ENCODE data around the gene PSPC1. TPM values are rescaled to one million over a fixed set of nuclear protein-coding genes. Genes with fewer than 3 reads are reported as not detected.
"Not testable (repeated sequence)": the region's sequence is repeated elsewhere in the genome, so short reads cannot be mapped to it uniquely, and the experiment has no call there.

Gene PSPC1, protein sequence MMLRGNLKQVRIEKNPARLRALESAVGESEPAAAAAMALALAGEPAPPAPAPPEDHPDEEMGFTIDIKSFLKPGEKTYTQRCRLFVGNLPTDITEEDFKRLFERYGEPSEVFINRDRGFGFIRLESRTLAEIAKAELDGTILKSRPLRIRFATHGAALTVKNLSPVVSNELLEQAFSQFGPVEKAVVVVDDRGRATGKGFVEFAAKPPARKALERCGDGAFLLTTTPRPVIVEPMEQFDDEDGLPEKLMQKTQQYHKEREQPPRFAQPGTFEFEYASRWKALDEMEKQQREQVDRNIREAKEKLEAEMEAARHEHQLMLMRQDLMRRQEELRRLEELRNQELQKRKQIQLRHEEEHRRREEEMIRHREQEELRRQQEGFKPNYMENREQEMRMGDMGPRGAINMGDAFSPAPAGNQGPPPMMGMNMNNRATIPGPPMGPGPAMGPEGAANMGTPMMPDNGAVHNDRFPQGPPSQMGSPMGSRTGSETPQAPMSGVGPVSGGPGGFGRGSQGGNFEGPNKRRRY
- total RNA-seq (10 to 100 TPM; 21.4 to 31.5 (median 26.3) TPM), polyA plus RNA-seq (10 to 100 TPM; 18.8 to 21.0 TPM)
- long read RNA-seq, donor 1, transcript PSPC1-201 (9 exons, 2,407 nt), result major isoform, 28 of 41 reads
- long read RNA-seq, donor 1, partial matches to known transcripts, result 3 of 41 reads
- long read RNA-seq, donor 1, other reads (novel, unspliced or antisense), result 2 of 41 reads
- long read RNA-seq, donor 2, transcript PSPC1-201 (9 exons, 2,407 nt), result major isoform, 61 of 100 reads
- long read RNA-seq, donor 2, transcript PSPC1-204 (8 exons, 1,709 nt), result minor isoform, 9 of 100 reads
- long read RNA-seq, donor 2, transcript PSPC1-203 (8 exons, 1,647 nt), result minor isoform, 14 of 100 reads
- long read RNA-seq, donor 2, partial matches to known transcripts, result 5 of 100 reads
- long read RNA-seq, donor 2, other reads (novel, unspliced or antisense), result 7 of 100 reads
- long read RNA-seq, donor 3, transcript PSPC1-201 (9 exons, 2,407 nt), result major isoform, 31 of 40 reads
- long read RNA-seq, donor 3, partial matches to known transcripts, result 3 of 40 reads
- long read RNA-seq, donor 3, other reads (novel, unspliced or antisense), result 3 of 40 reads

GRCh38 chr13:19782727-19783682, at the start of gene PSPC1:
PSPC1 (minus strand) TSS chr13:19782945; CDS start chr13:19782757, 188 bp downstream.
- not testable (repeated sequence) for H3K27me3 ChIP-seq, H3K9me3 ChIP-seq, H3K36me3 ChIP-seq
- ATAC-seq (peak; percentile 95 to 97 (median 96)), DNase-seq (peak; percentile 95 to 98 (median 96))
- Histone ChIP-seq H3K4me1 (peaks cover 0 to 16% (median 8%) of the 10 kb centered on the region in 12 donors), H3K27ac (peak within 1 kb of the TSS; percentile 87 to 99 (median 92)), H3K4me3 (peak within 1 kb of the TSS; percentile 62 to 99 (median 86))
- TF ChIP-seq CTCF (IDR thresholded peaks at IDR 0.05) (peak in 3 of 12 donors; percentile 5 to 6 (median 5)), POLR2A (IDR thresholded peaks at IDR 0.05) (peak; percentile 80 to 96)
- intact Hi-C loops (cut with DNase I), result loop anchor here in 8 of 10 donors (1.0 to 10.0 kb wide), 8 partner anchors 79 to 174 kb away; partner anchors contain the start of genes ZMYM5 (in 6 of the 8), MPHOSPH8 (in 3 of the 8) and ZMYM2 (in 2 of the 8)
- 22 to 33% (median 22%) methylated on average over 33 to 50 of the region's 50 CpGs for WGBS, 4 donors

DNA sequence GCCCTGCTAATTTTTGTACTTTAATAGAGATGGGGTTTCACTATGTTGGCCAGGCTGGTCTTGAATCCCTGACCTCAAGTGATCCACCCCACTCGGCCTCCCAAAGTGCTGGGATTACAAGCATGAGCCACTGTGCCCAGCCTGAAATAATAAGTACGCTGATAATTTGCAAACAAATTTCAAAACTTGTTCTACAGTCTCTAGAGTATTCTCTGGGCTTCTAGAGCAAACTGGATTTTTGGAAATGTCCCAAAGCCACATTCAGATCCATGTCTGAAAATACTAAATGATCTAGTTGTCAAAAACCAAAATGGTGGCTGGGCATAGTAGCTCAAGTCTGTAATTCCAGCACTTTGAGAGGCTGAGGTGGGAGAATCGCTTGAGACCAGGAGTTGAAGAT, 39.9 kb upstream of the PSPC1 start:
- no peak for DNase-seq

More for the DNA sequence above, 39.9 kb upstream of the PSPC1 start:
- intact Hi-C loops (cut with DNase I), result no loop called here
- Histone ChIP-seq H3K9me3 (no peaks in the 10 kb centered on the region), H3K27me3 (no peaks in the 10 kb centered on the region), H3K36me3 (peaks cover 0 to 70% (median 59%) of the 10 kb centered on the region in 9 donors), H3K27ac (no peak overlapping the region), H3K4me3 (no peak overlapping the region), H3K4me1 (peaks cover 0 to 5% (median 0%) of the 10 kb centered on the region in 12 donors)
- WGBS, 4 donors, result 73 to 87% (median 84%) methylated on average over 3 of the region's 3 CpGs
- ATAC-seq, result no peak
- TF ChIP-seq POLR2A (IDR thresholded peaks at IDR 0.05) (no peak), CTCF (IDR thresholded peaks at IDR 0.05) (no peak)
